ENCODE data around the gene HSD17B8. TPM values are rescaled to one million over a fixed set of nuclear protein-coding genes. Genes with fewer than 3 reads are reported as not detected.

HSD17B8 gene
- total and polyA plus RNA-seq, 10 of the 15 experiments (the other 5 are each of a cell fraction or from before 2014, with no cell fraction given): 3.1 to 54.3 (median 26.5) TPM

DNA sequence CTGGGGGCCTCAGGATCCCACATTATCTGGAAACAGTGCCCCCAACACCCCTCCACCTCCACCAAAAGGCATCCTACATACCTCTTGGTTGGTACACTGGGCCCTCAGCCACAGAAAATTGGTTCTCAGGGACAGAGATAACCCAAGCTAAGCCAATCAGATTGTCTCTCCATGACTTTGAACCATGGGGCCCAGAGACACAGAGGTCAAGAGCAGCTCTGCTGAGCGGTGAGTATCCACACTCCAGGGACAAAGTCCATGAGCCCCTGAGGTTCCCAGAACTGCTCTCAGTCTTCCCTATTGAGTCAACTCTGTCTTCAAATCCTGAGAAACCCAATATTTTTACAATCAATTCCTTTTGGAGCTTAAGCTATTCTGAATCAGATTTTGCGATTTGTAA lies 47.5 kb upstream of the HSD17B8 start (continued):
- TF ChIP-seq, protein P1, sequence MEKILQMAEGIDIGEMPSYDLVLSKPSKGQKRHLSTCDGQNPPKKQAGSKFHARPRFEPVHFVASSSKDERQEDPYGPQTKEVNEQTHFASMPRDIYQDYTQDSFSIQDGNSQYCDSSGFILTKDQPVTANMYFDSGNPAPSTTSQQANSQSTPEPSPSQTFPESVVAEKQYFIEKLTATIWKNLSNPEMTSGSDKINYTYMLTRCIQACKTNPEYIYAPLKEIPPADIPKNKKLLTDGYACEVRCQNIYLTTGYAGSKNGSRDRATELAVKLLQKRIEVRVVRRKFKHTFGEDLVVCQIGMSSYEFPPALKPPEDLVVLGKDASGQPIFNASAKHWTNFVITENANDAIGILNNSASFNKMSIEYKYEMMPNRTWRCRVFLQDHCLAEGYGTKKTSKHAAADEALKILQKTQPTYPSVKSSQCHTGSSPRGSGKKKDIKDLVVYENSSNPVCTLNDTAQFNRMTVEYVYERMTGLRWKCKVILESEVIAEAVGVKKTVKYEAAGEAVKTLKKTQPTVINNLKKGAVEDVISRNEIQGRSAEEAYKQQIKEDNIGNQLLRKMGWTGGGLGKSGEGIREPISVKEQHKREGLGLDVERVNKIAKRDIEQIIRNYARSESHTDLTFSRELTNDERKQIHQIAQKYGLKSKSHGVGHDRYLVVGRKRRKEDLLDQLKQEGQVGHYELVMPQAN (conservative IDR thresholded peaks at IDR 0.05): no peak
- TF ChIP-seq, protein P2, sequence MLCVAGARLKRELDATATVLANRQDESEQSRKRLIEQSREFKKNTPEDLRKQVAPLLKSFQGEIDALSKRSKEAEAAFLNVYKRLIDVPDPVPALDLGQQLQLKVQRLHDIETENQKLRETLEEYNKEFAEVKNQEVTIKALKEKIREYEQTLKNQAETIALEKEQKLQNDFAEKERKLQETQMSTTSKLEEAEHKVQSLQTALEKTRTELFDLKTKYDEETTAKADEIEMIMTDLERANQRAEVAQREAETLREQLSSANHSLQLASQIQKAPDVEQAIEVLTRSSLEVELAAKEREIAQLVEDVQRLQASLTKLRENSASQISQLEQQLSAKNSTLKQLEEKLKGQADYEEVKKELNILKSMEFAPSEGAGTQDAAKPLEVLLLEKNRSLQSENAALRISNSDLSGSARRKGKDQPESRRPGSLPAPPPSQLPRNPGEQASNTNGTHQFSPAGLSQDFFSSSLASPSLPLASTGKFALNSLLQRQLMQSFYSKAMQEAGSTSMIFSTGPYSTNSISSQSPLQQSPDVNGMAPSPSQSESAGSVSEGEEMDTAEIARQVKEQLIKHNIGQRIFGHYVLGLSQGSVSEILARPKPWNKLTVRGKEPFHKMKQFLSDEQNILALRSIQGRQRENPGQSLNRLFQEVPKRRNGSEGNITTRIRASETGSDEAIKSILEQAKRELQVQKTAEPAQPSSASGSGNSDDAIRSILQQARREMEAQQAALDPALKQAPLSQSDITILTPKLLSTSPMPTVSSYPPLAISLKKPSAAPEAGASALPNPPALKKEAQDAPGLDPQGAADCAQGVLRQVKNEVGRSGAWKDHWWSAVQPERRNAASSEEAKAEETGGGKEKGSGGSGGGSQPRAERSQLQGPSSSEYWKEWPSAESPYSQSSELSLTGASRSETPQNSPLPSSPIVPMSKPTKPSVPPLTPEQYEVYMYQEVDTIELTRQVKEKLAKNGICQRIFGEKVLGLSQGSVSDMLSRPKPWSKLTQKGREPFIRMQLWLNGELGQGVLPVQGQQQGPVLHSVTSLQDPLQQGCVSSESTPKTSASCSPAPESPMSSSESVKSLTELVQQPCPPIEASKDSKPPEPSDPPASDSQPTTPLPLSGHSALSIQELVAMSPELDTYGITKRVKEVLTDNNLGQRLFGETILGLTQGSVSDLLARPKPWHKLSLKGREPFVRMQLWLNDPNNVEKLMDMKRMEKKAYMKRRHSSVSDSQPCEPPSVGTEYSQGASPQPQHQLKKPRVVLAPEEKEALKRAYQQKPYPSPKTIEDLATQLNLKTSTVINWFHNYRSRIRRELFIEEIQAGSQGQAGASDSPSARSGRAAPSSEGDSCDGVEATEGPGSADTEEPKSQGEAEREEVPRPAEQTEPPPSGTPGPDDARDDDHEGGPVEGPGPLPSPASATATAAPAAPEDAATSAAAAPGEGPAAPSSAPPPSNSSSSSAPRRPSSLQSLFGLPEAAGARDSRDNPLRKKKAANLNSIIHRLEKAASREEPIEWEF (IDR thresholded peaks at IDR 0.05; ENCODE audit: insufficient replicate concordance, low read depth, low read length): no peak
- no peak for TF ChIP-seq SMC3 (IDR thresholded peaks at IDR 0.05; ENCODE audit: borderline replicate concordance, low read length)
- TF ChIP-seq, protein P3, sequence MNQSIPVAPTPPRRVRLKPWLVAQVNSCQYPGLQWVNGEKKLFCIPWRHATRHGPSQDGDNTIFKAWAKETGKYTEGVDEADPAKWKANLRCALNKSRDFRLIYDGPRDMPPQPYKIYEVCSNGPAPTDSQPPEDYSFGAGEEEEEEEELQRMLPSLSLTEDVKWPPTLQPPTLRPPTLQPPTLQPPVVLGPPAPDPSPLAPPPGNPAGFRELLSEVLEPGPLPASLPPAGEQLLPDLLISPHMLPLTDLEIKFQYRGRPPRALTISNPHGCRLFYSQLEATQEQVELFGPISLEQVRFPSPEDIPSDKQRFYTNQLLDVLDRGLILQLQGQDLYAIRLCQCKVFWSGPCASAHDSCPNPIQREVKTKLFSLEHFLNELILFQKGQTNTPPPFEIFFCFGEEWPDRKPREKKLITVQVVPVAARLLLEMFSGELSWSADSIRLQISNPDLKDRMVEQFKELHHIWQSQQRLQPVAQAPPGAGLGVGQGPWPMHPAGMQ (IDR thresholded peaks at IDR 0.05; ENCODE audit: borderline replicate concordance): no peak
- no peak for TF ChIP-seq CEBPB (IDR thresholded peaks at IDR 0.05; ENCODE audit: borderline replicate concordance in 1 of 2, low read depth in 2 of 2, low read length in 2 of 2)
- no peak for TF ChIP-seq CBFB (IDR thresholded peaks at IDR 0.05; ENCODE audit: low read depth)
- TF ChIP-seq YY1 (IDR thresholded peaks at IDR 0.05; ENCODE audit: low read depth, low read length): no peak
- TF ChIP-seq, protein P4, sequence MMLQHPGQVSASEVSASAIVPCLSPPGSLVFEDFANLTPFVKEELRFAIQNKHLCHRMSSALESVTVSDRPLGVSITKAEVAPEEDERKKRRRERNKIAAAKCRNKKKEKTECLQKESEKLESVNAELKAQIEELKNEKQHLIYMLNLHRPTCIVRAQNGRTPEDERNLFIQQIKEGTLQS (IDR thresholded peaks at IDR 0.05; ENCODE audit: borderline replicate concordance, extremely low read depth, low read depth, low read length): no peak
- TF ChIP-seq, protein P5, sequence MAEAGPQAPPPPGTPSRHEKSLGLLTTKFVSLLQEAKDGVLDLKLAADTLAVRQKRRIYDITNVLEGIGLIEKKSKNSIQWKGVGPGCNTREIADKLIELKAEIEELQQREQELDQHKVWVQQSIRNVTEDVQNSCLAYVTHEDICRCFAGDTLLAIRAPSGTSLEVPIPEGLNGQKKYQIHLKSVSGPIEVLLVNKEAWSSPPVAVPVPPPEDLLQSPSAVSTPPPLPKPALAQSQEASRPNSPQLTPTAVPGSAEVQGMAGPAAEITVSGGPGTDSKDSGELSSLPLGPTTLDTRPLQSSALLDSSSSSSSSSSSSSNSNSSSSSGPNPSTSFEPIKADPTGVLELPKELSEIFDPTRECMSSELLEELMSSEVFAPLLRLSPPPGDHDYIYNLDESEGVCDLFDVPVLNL (IDR thresholded peaks at IDR 0.05; ENCODE audit: low read depth, low read length): no peak
- TF ChIP-seq BCL11A (IDR thresholded peaks at IDR 0.05; ENCODE audit: low read depth, low read length): no peak
- TF ChIP-seq GATAD2B (conservative IDR thresholded peaks at IDR 0.05; ENCODE audit: low read depth): no peak
- TF ChIP-seq, protein P6, sequence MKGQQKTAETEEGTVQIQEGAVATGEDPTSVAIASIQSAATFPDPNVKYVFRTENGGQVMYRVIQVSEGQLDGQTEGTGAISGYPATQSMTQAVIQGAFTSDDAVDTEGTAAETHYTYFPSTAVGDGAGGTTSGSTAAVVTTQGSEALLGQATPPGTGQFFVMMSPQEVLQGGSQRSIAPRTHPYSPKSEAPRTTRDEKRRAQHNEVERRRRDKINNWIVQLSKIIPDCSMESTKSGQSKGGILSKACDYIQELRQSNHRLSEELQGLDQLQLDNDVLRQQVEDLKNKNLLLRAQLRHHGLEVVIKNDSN (IDR thresholded peaks at IDR 0.05; ENCODE audit: borderline replicate concordance, extremely low read length, insufficient read depth, low read depth, low read length): no peak
- no peak for TF ChIP-seq MYB (IDR thresholded peaks at IDR 0.05; ENCODE audit: borderline replicate concordance, low read depth, low read length)
- TF ChIP-seq RAD21 (IDR thresholded peaks at IDR 0.05; ENCODE audit: insufficient read depth, low read depth, low read length): no peak
